ENCODE data around the gene HSD11B1. TPM values are rescaled to one million over a fixed set of nuclear protein-coding genes. Genes with fewer than 3 reads are reported as not detected.

HSD11B1 gene
- total RNA-seq, 1 experiment from 2014 or later: not detected

DNA sequence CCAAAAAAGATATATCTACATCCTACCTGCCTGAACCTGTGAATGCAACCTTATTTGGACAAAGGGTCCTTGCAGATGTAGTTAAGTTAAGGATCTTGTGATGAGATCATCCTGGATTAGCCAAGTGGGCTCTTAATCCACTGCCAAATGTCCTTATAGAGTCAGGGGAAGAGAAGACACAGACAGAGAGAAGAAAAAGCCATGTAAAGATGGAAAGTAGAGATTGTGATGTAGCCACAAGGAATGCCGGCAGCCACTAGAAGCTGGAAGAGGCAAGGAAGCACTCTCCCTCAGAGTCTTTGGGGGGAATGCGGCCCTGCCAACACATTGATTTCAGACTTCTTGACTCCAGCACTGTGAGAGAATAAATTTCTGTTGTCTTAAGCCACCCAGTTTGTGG, 16.2 kb downstream of the HSD11B1 start:
- H3K9me3 Mint-ChIP-seq: no peaks in the 10 kb centered on the region
- POLR2A ChIA-PET: no interaction called here
- CTCF ChIA-PET: interaction anchor here (0.6 kb wide), 1 partner anchor 272 kb away, joined by 3 read pairs; no protein-coding TSS in a partner anchor

More for the DNA sequence above, 16.2 kb downstream of the HSD11B1 start:
- H3K36me3 Mint-ChIP-seq: no peaks in the 10 kb centered on the region
- no peaks in the 10 kb centered on the region for H3K4me1 Mint-ChIP-seq
- H3K27me3 Mint-ChIP-seq (ENCODE audit: low read depth): no peaks in the 10 kb centered on the region
- DNase-seq (ENCODE audit: low spot score) (no peak), ATAC-seq (no peak)
- TF ChIP-seq, protein P1, sequence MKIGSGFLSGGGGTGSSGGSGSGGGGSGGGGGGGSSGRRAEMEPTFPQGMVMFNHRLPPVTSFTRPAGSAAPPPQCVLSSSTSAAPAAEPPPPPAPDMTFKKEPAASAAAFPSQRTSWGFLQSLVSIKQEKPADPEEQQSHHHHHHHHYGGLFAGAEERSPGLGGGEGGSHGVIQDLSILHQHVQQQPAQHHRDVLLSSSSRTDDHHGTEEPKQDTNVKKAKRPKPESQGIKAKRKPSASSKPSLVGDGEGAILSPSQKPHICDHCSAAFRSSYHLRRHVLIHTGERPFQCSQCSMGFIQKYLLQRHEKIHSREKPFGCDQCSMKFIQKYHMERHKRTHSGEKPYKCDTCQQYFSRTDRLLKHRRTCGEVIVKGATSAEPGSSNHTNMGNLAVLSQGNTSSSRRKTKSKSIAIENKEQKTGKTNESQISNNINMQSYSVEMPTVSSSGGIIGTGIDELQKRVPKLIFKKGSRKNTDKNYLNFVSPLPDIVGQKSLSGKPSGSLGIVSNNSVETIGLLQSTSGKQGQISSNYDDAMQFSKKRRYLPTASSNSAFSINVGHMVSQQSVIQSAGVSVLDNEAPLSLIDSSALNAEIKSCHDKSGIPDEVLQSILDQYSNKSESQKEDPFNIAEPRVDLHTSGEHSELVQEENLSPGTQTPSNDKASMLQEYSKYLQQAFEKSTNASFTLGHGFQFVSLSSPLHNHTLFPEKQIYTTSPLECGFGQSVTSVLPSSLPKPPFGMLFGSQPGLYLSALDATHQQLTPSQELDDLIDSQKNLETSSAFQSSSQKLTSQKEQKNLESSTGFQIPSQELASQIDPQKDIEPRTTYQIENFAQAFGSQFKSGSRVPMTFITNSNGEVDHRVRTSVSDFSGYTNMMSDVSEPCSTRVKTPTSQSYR (CRISPR knock-in tag; IDR thresholded peaks at IDR 0.05): no peak
- TF ChIP-seq ZNF232 (CRISPR knock-in tag; IDR thresholded peaks at IDR 0.05) (no peak), FOXK1 (CRISPR knock-in tag; IDR thresholded peaks at IDR 0.05) (no peak), NFYB (CRISPR knock-in tag; conservative IDR thresholded peaks at IDR 0.05; ENCODE audit: low read depth) (no peak), AFF4 (CRISPR knock-in tag; IDR thresholded peaks at IDR 0.05; ENCODE audit: borderline replicate concordance) (no peak), ARID4B (CRISPR knock-in tag; IDR thresholded peaks at IDR 0.05; ENCODE audit: borderline replicate concordance) (no peak), SMAD4 (CRISPR knock-in tag; IDR thresholded peaks at IDR 0.05) (no peak)
- TF ChIP-seq, protein P2, sequence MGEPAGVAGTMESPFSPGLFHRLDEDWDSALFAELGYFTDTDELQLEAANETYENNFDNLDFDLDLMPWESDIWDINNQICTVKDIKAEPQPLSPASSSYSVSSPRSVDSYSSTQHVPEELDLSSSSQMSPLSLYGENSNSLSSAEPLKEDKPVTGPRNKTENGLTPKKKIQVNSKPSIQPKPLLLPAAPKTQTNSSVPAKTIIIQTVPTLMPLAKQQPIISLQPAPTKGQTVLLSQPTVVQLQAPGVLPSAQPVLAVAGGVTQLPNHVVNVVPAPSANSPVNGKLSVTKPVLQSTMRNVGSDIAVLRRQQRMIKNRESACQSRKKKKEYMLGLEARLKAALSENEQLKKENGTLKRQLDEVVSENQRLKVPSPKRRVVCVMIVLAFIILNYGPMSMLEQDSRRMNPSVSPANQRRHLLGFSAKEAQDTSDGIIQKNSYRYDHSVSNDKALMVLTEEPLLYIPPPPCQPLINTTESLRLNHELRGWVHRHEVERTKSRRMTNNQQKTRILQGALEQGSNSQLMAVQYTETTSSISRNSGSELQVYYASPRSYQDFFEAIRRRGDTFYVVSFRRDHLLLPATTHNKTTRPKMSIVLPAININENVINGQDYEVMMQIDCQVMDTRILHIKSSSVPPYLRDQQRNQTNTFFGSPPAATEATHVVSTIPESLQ (CRISPR knock-in tag; IDR thresholded peaks at IDR 0.05): no peak
- TF ChIP-seq, protein P3, sequence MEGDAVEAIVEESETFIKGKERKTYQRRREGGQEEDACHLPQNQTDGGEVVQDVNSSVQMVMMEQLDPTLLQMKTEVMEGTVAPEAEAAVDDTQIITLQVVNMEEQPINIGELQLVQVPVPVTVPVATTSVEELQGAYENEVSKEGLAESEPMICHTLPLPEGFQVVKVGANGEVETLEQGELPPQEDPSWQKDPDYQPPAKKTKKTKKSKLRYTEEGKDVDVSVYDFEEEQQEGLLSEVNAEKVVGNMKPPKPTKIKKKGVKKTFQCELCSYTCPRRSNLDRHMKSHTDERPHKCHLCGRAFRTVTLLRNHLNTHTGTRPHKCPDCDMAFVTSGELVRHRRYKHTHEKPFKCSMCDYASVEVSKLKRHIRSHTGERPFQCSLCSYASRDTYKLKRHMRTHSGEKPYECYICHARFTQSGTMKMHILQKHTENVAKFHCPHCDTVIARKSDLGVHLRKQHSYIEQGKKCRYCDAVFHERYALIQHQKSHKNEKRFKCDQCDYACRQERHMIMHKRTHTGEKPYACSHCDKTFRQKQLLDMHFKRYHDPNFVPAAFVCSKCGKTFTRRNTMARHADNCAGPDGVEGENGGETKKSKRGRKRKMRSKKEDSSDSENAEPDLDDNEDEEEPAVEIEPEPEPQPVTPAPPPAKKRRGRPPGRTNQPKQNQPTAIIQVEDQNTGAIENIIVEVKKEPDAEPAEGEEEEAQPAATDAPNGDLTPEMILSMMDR (IDR thresholded peaks at IDR 0.05): no peak
- H3K4me3 Mint-ChIP-seq: no peak overlapping the region
- no peak overlapping the region for H3K27ac Mint-ChIP-seq
